Parathyroid adenoma (tissue), 2 donors: Measurements from ENCODE around the gene CEP63.
"Not testable (repeated sequence)": the region's sequence is repeated elsewhere in the genome, so short reads cannot be mapped to it uniquely, and the experiment has no call there.

ENCODE experiments used
- H2AFZ ChIP-seq: fragments of 300-600 bp; sonication (generic); one replicate; pipeline ENCODE4 v1.7.0; 2017; ENCODE audit warnings: antibody characterized with exemption, mild to moderate bottlenecking
- H3K27ac ChIP-seq: fragments of 300-600 bp; sonication (generic); one replicate; pipeline ENCODE4 v1.7.0; 2017
- H3K27me3 ChIP-seq: fragments of 300-600 bp; sonication (generic); one replicate; pipeline ENCODE4 v1.7.0; 2017; ENCODE audit warnings: low read length; ENCODE audit not compliant: control insufficient read depth, insufficient read depth
- H3K36me3 ChIP-seq: fragments of 300-600 bp; sonication (generic); one replicate; pipeline ENCODE4 v1.7.0; 2017; ENCODE audit warnings: low read length; ENCODE audit not compliant: control insufficient read depth, insufficient read depth
- H3K4me1 ChIP-seq: fragments of 300-600 bp; sonication (generic); one replicate; pipeline ENCODE4 v1.7.0; 2017; ENCODE audit warnings: control low read depth
- H3K4me2 ChIP-seq: fragments of 300-600 bp; sonication (generic); one replicate; pipeline ENCODE4 v1.7.0; 2017; ENCODE audit warnings: low read length
- H3K4me3 ChIP-seq: fragments of 300-600 bp; sonication (generic); one replicate; pipeline ENCODE4 v1.7.0; 2017; ENCODE audit warnings: low read depth, low read length
- H3K79me2 ChIP-seq: fragments of 300-600 bp; sonication (generic); one replicate; pipeline ENCODE4 v1.7.0; 2017; ENCODE audit warnings: control low read depth
- H3K9ac ChIP-seq: fragments of 300-600 bp; sonication (generic); one replicate; pipeline ENCODE4 v1.7.0; 2017; ENCODE audit warnings: mild to moderate bottlenecking
- H3K9me3 ChIP-seq: fragments of 300-600 bp; sonication (generic); one replicate; pipeline ENCODE4 v1.7.0; 2017; ENCODE audit warnings: low read length; ENCODE audit not compliant: control insufficient read depth
- CTCF ChIP-seq: fragments of 300-600 bp; sonication (generic); IDR thresholded peaks from one replicate; pipeline ENCODE4 v1.7.0; 2017; ENCODE audit warnings: antibody characterized with exemption, mild to moderate bottlenecking
- donor health status: primary hyperparathyroidism.

The CEP63 gene

GRCh38 chr3:134567605-134568004, 81.7 kb downstream of the CEP63 start:
- Histone ChIP-seq H3K4me3 (no peak overlapping the region), H3K9ac (no peak overlapping the region), H3K79me2 (no peaks in the 10 kb centered on the region), H3K27me3 (no peaks in the 10 kb centered on the region), H3K27ac (no peak overlapping the region), H2AFZ (no peak overlapping the region), H3K4me2 (no peak overlapping the region), H3K36me3 (no peaks in the 10 kb centered on the region), H3K9me3 (no peaks in the 10 kb centered on the region), H3K4me1 (no peaks in the 10 kb centered on the region)
- no peak for TF ChIP-seq CTCF

- no peak overlapping the region for H3K9ac ChIP-seq
- no peak for TF ChIP-seq CTCF
- no peak overlapping the region for H3K4me3 ChIP-seq
- no peak overlapping the region for H2AFZ ChIP-seq
- H3K79me2 ChIP-seq: no peaks in the 10 kb centered on the region
- H3K27me3 ChIP-seq: no peaks in the 10 kb centered on the region
- H3K36me3 ChIP-seq: no peaks in the 10 kb centered on the region
- H3K4me2 ChIP-seq: no peak overlapping the region
- H3K9me3 ChIP-seq: no peaks in the 10 kb centered on the region
- H3K4me1 ChIP-seq: no peaks in the 10 kb centered on the region
- H3K27ac ChIP-seq: no peak overlapping the region
Observed at GRCh38 chr3:134568790-134569189, 82.9 kb downstream of the CEP63 start.

GRCh38 chr3:134569899-134570298, 84.0 kb downstream of the CEP63 start:
- H3K27me3 ChIP-seq, H3K27ac ChIP-seq, H3K9me3 ChIP-seq, H3K4me3 ChIP-seq, H3K36me3 ChIP-seq, H2AFZ ChIP-seq, H3K4me1 ChIP-seq, H3K4me2 ChIP-seq, H3K79me2 ChIP-seq, H3K9ac ChIP-seq: not testable (repeated sequence)

GRCh38 chr3:134576426-134576825, 90.6 kb downstream of the CEP63 start:
- Histone ChIP-seq H3K4me2 (no peak overlapping the region), H3K9ac (no peak overlapping the region), H3K27ac (no peak overlapping the region), H2AFZ (no peak overlapping the region), H3K4me1 (no peaks in the 10 kb centered on the region), H3K79me2 (no peaks in the 10 kb centered on the region), H3K27me3 (no peaks in the 10 kb centered on the region), H3K36me3 (no peaks in the 10 kb centered on the region), H3K9me3 (no peaks in the 10 kb centered on the region), H3K4me3 (no peak overlapping the region)
- no peak for TF ChIP-seq CTCF

GRCh38 chr3:134576831-134577230, 91.0 kb downstream of the CEP63 start:
- no peak overlapping the region for H2AFZ ChIP-seq
- no peak overlapping the region for H3K27ac ChIP-seq
- no peak overlapping the region for H3K4me2 ChIP-seq
- no peak overlapping the region for H3K9ac ChIP-seq
- no peaks in the 10 kb centered on the region for H3K27me3 ChIP-seq
- no peak overlapping the region for H3K4me3 ChIP-seq
- H3K9me3 ChIP-seq: no peaks in the 10 kb centered on the region
- H3K79me2 ChIP-seq: no peaks in the 10 kb centered on the region
- no peaks in the 10 kb centered on the region for H3K36me3 ChIP-seq
- TF ChIP-seq CTCF: no peak
- no peaks in the 10 kb centered on the region for H3K4me1 ChIP-seq
